Measurements from ENCODE around the gene ABCA7.

ABCA7 gene

DNA sequence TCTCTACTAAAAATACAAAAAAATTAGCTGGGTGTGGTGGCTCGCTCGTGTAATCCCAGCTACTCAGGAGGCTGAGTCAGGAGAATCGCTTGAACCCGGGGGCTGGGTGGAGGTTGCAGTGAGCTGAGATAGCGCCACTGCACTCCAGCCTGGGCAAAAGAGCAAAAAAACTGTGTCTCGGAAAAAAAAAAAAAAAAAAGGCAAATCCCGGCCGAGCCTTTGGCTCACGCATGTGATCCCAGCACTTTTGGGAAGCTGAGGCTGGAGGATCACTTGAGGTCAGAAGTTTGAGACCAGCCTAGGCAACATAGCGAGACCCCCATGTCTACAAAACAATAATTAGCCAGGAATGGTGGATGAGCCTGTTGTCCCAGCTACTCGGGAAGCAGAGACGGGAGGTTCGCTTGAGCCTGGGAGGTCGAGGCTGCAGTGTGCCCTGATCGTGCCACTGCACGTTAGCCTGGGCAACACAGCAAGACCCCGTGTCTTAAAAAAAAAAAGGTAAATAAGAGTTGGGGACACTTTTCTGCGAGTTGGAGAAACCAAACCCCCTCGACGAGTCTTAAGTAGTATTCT, 63.3 kb downstream of the ABCA7 start:
- peak overlapping the region; percentile 83 for H3K27ac ChIP-seq
- no peaks in the 10 kb centered on the region for H3K9me3 ChIP-seq (ENCODE audit: control insufficient read depth, low read length)
- peaks cover 4% of the 10 kb centered on the region for H3K79me2 ChIP-seq
- peak overlapping the region; percentile 54 for H3K4me3 ChIP-seq (ENCODE audit: low read depth, low read length)
- peak overlapping the region; percentile 73 for H2AFZ ChIP-seq
- H3K4me2 ChIP-seq (ENCODE audit: low read length) = peak overlapping the region; percentile 67
- TF ChIP-seq, protein P1, sequence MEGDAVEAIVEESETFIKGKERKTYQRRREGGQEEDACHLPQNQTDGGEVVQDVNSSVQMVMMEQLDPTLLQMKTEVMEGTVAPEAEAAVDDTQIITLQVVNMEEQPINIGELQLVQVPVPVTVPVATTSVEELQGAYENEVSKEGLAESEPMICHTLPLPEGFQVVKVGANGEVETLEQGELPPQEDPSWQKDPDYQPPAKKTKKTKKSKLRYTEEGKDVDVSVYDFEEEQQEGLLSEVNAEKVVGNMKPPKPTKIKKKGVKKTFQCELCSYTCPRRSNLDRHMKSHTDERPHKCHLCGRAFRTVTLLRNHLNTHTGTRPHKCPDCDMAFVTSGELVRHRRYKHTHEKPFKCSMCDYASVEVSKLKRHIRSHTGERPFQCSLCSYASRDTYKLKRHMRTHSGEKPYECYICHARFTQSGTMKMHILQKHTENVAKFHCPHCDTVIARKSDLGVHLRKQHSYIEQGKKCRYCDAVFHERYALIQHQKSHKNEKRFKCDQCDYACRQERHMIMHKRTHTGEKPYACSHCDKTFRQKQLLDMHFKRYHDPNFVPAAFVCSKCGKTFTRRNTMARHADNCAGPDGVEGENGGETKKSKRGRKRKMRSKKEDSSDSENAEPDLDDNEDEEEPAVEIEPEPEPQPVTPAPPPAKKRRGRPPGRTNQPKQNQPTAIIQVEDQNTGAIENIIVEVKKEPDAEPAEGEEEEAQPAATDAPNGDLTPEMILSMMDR (IDR thresholded peaks at IDR 0.05) = no peak
- H3K4me1 ChIP-seq = peaks cover 26% of the 10 kb centered on the region
- H3K27me3 ChIP-seq (ENCODE audit: control insufficient read depth, insufficient read depth, low read length) = no peaks in the 10 kb centered on the region
- H3K36me3 ChIP-seq (ENCODE audit: control insufficient read depth, insufficient read depth, low read length) = no peaks in the 10 kb centered on the region
- H3K9ac ChIP-seq = no peak overlapping the region

DNA sequence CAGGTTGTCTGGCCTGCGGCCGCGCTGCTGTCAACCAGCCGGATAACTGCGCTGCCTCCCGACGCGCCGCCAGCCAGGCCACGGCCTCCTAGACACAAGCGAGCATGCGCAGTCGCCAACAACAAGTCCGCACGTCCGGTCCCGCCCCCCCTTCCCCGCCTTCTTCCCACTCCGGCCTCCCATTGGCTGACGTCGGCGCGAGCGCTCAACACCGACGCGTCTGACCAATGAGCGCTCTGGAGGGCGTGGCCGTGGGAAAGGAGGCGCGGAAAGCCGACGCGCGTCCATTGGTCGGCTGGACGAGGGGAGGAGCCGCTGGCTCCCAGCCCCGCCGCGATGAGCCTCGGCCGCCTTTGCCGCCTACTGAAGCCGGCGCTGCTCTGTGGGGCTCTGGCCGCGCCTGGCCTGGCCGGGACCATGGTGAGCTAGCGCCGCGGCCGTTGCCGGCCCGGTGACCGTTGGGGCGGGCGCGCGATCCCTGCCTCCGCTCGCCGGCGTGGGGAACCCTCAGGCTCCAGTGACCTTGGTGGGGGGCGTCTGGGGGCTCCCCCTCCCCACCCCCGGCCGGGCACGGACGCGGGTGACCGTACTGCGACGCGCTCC, 63.9 kb downstream of the ABCA7 start, which contains the start of gene GPX4:
Gene GPX4 (plus strand): TSS at position 287 of the 603 bp plus-strand sequence. CDS start 50 bp downstream, at position 337.
- peak within 1 kb of the TSS; percentile 83 for H3K4me2 ChIP-seq (ENCODE audit: low read length)
- H2AFZ ChIP-seq = peak within 1 kb of the TSS; percentile 80
- peaks cover 4% of the 10 kb centered on the region for H3K79me2 ChIP-seq
- H3K9ac ChIP-seq = peak within 1 kb of the TSS; percentile 89
- H3K4me3 ChIP-seq (ENCODE audit: low read depth, low read length) = peak within 1 kb of the TSS; percentile 92
- H3K9me3 ChIP-seq (ENCODE audit: control insufficient read depth, low read length) = no peaks in the 10 kb centered on the region
- H3K27ac ChIP-seq = peak within 1 kb of the TSS; percentile 83
- H3K27me3 ChIP-seq (ENCODE audit: control insufficient read depth, insufficient read depth, low read length) = no peaks in the 10 kb centered on the region
- no peaks in the 10 kb centered on the region for H3K36me3 ChIP-seq (ENCODE audit: control insufficient read depth, insufficient read depth, low read length)
- TF ChIP-seq, protein P1 (IDR thresholded peaks at IDR 0.05) = no peak
- peaks cover 26% of the 10 kb centered on the region for H3K4me1 ChIP-seq

DNA sequence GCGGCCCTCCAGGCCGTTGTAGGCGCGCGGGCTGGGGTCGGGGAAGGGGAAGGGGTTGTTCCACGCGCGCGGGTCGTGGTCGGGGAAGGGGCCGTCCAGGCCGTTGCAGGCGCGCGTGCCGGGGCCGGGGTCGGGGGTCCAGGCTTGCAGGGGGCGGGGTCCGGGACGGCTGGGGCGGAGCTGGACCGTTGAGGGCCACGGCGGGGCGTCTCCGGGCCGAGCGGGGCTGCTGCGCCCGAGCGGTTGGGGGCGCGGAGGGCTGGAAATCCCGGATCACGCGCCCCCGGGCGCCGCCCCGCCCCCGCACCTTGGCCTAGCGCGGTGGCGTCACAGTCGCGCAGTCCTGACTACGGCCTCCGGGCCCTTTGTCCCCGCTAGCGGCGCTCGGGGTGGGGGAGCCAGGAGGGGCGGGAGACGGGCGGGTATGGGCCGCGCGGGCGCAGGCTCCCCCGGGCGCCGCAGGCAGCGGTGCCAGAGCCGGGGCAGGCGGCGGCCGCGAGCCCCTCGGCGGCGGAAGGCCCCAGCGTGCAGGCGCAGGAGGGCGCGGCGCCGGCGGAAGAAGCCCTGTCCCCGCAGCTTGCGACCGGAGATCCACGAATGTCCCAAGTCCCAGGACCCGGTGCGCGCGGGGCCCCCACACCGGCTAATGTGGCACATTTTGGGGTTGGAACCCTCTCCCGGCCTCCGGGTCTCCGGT, 64.6 kb downstream of the ABCA7 start:
- peak overlapping the region; percentile 89 for H3K9ac ChIP-seq
- H3K4me2 ChIP-seq (ENCODE audit: low read length) = peak overlapping the region; percentile 83
- H3K27ac ChIP-seq = peak overlapping the region; percentile 83
- H3K79me2 ChIP-seq = peaks cover 4% of the 10 kb centered on the region
- H3K4me3 ChIP-seq (ENCODE audit: low read depth, low read length) = peak overlapping the region; percentile 92
- H3K27me3 ChIP-seq (ENCODE audit: control insufficient read depth, insufficient read depth, low read length) = no peaks in the 10 kb centered on the region
- no peaks in the 10 kb centered on the region for H3K9me3 ChIP-seq (ENCODE audit: control insufficient read depth, low read length)
- H3K36me3 ChIP-seq (ENCODE audit: control insufficient read depth, insufficient read depth, low read length) = no peaks in the 10 kb centered on the region
- H2AFZ ChIP-seq = peak overlapping the region; percentile 80
- peaks cover 23% of the 10 kb centered on the region for H3K4me1 ChIP-seq
- TF ChIP-seq, protein P1 (IDR thresholded peaks at IDR 0.05) = no peak

DNA sequence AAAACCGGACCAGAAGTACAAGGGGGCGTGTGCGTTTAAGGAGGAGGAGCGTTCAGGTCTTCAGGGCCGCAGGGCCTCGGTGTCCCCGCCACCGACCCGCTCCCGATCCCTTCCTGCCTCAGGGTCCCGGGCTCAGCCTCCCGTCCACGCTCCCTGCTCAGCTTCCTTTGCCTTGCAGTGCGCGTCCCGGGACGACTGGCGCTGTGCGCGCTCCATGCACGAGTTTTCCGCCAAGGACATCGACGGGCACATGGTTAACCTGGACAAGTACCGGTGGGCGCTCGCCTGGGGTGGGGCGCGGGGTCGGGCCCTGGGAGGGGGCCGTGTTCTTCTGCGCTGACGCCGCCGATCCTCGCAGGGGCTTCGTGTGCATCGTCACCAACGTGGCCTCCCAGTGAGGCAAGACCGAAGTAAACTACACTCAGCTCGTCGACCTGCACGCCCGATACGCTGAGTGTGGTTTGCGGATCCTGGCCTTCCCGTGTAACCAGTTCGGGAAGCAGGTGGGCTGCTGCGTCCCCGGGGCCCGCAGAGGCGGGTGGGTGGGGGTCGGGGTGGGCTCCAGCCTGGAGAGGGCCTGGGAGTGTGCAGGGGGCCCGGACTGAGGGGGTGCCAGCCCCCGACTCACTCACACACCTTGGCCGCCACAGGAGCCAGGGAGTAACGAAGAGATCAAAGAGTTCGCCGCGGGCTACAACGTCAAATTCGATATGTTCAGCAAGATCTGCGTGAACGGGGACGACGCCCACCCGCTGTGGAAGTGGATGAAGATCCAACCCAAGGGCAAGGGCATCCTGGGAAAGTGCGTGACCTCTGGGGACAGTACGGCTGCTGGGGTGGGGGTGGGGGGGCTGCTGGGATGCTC, 65.3 kb downstream of the ABCA7 start:
- H3K4me2 ChIP-seq (ENCODE audit: low read length) = peak overlapping the region; percentile 83
- no peaks in the 10 kb centered on the region for H3K27me3 ChIP-seq (ENCODE audit: control insufficient read depth, insufficient read depth, low read length)
- H2AFZ ChIP-seq = no peak overlapping the region
- peak overlapping the region; percentile 59 for H3K4me3 ChIP-seq (ENCODE audit: low read depth, low read length)
- H3K9me3 ChIP-seq (ENCODE audit: control insufficient read depth, low read length) = no peaks in the 10 kb centered on the region
- H3K27ac ChIP-seq = peak overlapping the region; percentile 83
- TF ChIP-seq, protein P1 (IDR thresholded peaks at IDR 0.05) = no peak
- no peak overlapping the region for H3K9ac ChIP-seq
- peaks cover 4% of the 10 kb centered on the region for H3K79me2 ChIP-seq
- no peaks in the 10 kb centered on the region for H3K36me3 ChIP-seq (ENCODE audit: control insufficient read depth, insufficient read depth, low read length)
- H3K4me1 ChIP-seq = peaks cover 20% of the 10 kb centered on the region
